Measurements from ENCODE around the gene LMAN1L. TPM values are rescaled to one million over a fixed set of nuclear protein-coding genes. Genes with fewer than 3 reads are reported as not detected.
"Not testable (repeated sequence)": the region's sequence is repeated elsewhere in the genome, so short reads cannot be mapped to it uniquely, and the experiment has no call there.

LMAN1L gene
- total RNA-seq, 1 donor from 2014 or later, result 0.75 TPM

DNA sequence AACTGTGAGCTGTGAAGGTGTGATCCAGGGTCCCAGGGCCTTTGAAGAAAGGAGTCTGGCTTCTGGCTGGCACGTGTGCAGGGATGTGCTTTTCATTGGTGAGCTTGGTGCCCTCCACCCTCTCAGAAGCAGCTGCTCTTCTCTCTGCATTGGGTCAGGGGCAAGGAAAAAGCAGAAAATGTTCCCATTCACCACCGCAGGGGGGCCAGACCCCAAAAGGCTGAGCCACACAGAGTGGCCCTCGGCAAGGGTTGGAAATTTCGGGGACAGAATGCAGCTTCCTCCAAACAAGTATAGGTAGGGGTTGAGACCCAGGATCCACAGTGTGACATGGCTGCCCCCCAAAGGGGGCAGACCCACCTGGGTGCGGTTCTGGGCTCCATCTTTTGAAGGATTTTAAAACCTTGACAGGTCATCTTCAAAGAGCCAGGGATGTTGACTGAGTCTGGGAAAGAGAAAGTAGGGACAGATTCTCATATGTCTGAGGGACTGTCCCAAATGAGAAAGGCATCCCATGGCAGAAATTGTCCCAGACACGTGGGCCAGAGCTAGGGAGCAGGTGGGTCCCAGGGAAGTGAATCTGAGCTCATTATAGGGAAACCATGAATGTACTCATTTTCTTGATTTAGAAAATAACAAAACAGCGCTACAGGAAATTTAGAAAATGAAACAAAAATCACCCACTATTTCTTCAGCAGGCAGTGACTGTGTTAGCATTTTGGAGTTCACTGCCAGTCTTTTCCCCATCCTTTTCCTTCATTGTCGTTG is 28.0 kb upstream of the LMAN1L start:
- Mint-ChIP-seq H3K27me3 (ENCODE audit: insufficient read depth) (no peaks in the 10 kb centered on the region), H3K9me3 (no peaks in the 10 kb centered on the region), H3K27ac (peak overlapping the region; percentile 98), H3K4me3 (peak overlapping the region; percentile 86), H3K4me1 (ENCODE audit: low read depth) (peaks cover 60% of the 10 kb centered on the region), H3K36me3 (ENCODE audit: low read depth) (peaks cover 36% of the 10 kb centered on the region)
- intact Hi-C loops (cut with micrococcal nuclease), result loop anchor here (1.0 to 10.0 kb wide), 5 partner anchors 86 to 840 kb away; partner anchors contain the start of genes CLK3, MPI, PPCDC and SNUPN
- DNase-seq (ENCODE audit: low spot score), result no peak

GRCh38 chr15:74785194-74786032 is 27.2 kb upstream of the LMAN1L start:
- no peak for DNase-seq (ENCODE audit: low spot score)
- Mint-ChIP-seq H3K4me3 (peak overlapping the region; percentile 86), H3K9me3 (no peaks in the 10 kb centered on the region), H3K27me3 (ENCODE audit: insufficient read depth) (no peaks in the 10 kb centered on the region), H3K4me1 (ENCODE audit: low read depth) (peaks cover 57% of the 10 kb centered on the region), H3K27ac (peak overlapping the region; percentile 98), H3K36me3 (ENCODE audit: low read depth) (peaks cover 40% of the 10 kb centered on the region)
- intact Hi-C loops (cut with micrococcal nuclease), result loop anchor here (1.0 to 10.0 kb wide), 4 partner anchors 85 to 839 kb away; partner anchors contain the start of genes ARID3B, PPCDC and SNUPN

DNA sequence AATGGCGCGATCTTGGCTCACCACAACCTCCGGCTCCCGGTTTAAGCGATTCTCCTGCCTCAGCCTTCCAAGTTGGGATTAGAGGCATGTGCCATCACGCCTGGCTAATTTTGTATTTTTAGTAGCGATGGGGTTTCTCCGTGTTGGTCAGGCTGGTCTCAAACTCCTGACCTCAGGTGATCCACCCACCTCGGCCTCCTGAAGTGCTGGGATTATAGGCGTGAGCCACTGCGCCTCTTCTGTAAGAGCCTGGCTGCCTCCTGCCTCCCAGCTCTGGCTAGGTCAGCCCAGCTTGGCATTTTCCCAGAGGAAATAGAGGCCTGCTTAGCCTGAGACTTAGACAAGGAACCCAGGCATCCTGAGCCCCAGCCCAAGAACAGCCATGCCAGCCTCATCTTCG is 26.6 kb upstream of the LMAN1L start:
- not testable (repeated sequence) for DNase-seq (ENCODE audit: low spot score); H3K9me3 Mint-ChIP-seq; H3K27me3 Mint-ChIP-seq (ENCODE audit: insufficient read depth)
- Mint-ChIP-seq H3K4me1 (ENCODE audit: low read depth) (peaks cover 57% of the 10 kb centered on the region), H3K4me3 (peak overlapping the region; percentile 86), H3K36me3 (ENCODE audit: low read depth) (peaks cover 44% of the 10 kb centered on the region), H3K27ac (peak overlapping the region; percentile 98)
- intact Hi-C loops (cut with micrococcal nuclease), result loop anchor here (2.0 to 10.0 kb wide), 3 partner anchors 236 to 839 kb away; partner anchors contain the start of genes ARID3B, PPCDC and SNUPN

DNA sequence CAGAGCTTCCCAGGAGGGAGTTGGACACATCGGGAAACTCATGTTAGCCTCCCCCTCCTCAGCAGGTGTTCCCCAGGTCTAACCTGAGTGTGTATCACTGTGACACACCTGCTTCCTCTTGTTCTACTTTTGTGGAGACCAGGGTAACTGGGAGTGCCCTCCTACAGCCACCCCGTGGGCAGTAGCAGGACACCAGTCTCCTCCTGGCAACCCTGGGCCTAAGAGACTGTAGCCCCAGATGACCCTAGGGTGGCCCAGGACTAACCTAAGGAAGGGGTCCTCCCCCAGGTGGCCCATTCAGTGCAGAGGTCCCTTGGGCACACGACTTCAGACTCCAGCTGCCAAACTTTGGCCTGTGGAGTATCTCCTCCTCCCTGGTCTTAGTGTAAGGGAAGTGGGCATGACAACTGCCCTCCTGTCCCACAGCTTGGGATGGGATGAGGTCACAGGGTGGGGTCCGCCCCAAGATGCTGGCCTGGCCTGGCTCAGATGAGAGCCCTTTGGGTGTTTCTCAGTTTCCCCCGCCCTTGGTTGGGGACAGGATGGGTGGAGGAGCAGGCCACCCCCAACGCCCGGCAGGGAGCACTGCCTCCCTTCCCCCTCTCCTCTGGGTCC is 26.0 kb upstream of the LMAN1L start:
- Mint-ChIP-seq H3K9me3 (no peaks in the 10 kb centered on the region), H3K4me1 (ENCODE audit: low read depth) (peaks cover 57% of the 10 kb centered on the region), H3K4me3 (peak overlapping the region; percentile 86), H3K27ac (peak overlapping the region; percentile 98), H3K27me3 (ENCODE audit: insufficient read depth) (no peaks in the 10 kb centered on the region), H3K36me3 (ENCODE audit: low read depth) (peaks cover 49% of the 10 kb centered on the region)
- intact Hi-C loops (cut with micrococcal nuclease), result loop anchor here (1.0 to 10.0 kb wide), 4 partner anchors 9 to 838 kb away; partner anchors contain the start of genes ARID3B, PPCDC and SNUPN
- no peak for DNase-seq (ENCODE audit: low spot score)

- intact Hi-C loops (cut with micrococcal nuclease), result loop anchor here (1.0 to 10.0 kb wide), 7 partner anchors 7 to 837 kb away; partner anchors contain the start of genes ARID3B, PPCDC, RPP25 and SNUPN
- H3K36me3 Mint-ChIP-seq (ENCODE audit: low read depth), result peaks cover 56% of the 10 kb centered on the region
- peaks cover 65% of the 10 kb centered on the region for H3K4me1 Mint-ChIP-seq (ENCODE audit: low read depth)
Observed at GRCh38 chr15:74787251-74788041, 25.2 kb upstream of the LMAN1L start.

DNA sequence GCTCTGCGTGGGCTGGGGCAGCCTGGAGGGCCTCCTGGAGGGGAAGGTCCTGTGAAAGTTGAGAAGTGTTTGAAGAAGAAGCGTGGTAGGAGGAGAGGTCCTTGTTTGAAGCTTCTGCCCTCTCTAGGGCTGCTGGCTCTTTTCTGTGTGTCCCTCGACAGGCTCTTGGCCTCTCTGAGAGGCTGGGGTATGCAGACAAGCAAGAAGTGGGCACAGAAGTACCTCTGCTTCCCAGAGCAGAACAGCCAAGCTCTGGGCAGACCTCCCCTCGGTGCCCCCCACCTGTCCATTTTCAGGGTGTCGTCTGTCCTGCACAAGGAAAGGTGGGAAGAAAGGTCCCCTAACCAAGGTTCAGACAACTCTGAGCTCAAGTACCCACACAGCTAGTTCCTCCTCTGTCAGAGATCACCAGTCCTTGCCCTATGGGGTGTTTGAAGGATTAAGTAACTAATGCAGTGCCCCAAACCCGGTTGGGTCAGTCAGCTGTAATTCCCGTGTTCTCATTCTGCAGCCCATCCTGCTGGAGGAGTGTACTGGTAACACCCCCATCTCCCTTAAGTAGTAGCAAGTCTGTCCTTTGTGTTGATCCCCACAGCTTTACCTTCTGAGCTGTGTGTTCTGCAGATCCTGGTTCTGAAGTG is 24.5 kb upstream of the LMAN1L start:
- intact Hi-C loops (cut with micrococcal nuclease), result loop anchor here (1.0 to 10.0 kb wide), 5 partner anchors 8 to 837 kb away; partner anchors contain the start of genes PPCDC, RPP25 and SNUPN
- H3K4me1 Mint-ChIP-seq (ENCODE audit: low read depth), result peaks cover 72% of the 10 kb centered on the region
- H3K27me3 Mint-ChIP-seq (ENCODE audit: insufficient read depth), result no peaks in the 10 kb centered on the region
- peak overlapping the region; percentile 98 for H3K27ac Mint-ChIP-seq
- H3K4me3 Mint-ChIP-seq, result peak overlapping the region; percentile 86
- H3K36me3 Mint-ChIP-seq (ENCODE audit: low read depth), result peaks cover 53% of the 10 kb centered on the region
- H3K9me3 Mint-ChIP-seq, result no peaks in the 10 kb centered on the region
- no peak for DNase-seq (ENCODE audit: low spot score)

More at GRCh38 chr15:74787251-74788041, 25.2 kb upstream of the LMAN1L start:
- Mint-ChIP-seq H3K9me3 (no peaks in the 10 kb centered on the region), H3K27me3 (ENCODE audit: insufficient read depth) (no peaks in the 10 kb centered on the region), H3K4me3 (peak overlapping the region; percentile 86), H3K27ac (peak overlapping the region; percentile 98)
- DNase-seq (ENCODE audit: low spot score), result peak; percentile 89

GRCh38 chr15:74788683-74789151 is 23.9 kb upstream of the LMAN1L start:
- Mint-ChIP-seq H3K4me3 (peak overlapping the region; percentile 86), H3K9me3 (no peaks in the 10 kb centered on the region), H3K36me3 (ENCODE audit: low read depth) (peaks cover 48% of the 10 kb centered on the region), H3K27ac (peak overlapping the region; percentile 98), H3K27me3 (ENCODE audit: insufficient read depth) (no peaks in the 10 kb centered on the region), H3K4me1 (ENCODE audit: low read depth) (peaks cover 78% of the 10 kb centered on the region)
- DNase-seq (ENCODE audit: low spot score), result no peak
- intact Hi-C loops (cut with micrococcal nuclease), result loop anchor here (1.0 to 10.0 kb wide), 5 partner anchors 8 to 836 kb away; partner anchors contain the start of genes PPCDC, RPP25 and SNUPN

DNA sequence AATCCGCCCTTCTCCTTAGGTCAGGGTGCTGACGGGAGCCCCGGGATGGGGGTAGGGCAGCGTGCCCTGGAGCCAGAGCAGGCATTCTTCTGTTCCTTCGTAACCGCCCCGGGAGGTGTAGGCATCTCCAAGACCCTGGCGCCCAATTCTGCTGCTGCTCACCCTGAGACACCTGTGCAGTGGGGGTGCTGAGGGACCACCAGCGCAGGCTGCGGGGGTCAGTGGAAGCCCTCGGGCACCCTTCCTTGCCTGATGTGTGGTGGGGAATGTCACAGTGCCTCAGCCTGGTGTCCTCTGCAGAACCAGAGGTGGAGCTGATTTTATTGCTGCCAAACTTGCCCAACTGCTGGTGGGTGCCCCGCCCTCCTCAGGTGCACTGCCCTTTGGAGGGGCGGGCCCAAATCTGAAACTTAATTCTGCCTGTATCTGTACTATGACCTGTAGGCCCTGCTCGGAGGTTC is 23.4 kb upstream of the LMAN1L start:
- intact Hi-C loops (cut with micrococcal nuclease), result loop anchor here (5.0 to 10.0 kb wide), 2 partner anchors 233 to 836 kb away; partner anchors contain the start of genes PPCDC and SNUPN
- H3K36me3 Mint-ChIP-seq (ENCODE audit: low read depth), result peaks cover 47% of the 10 kb centered on the region
- H3K27ac Mint-ChIP-seq, result peak overlapping the region; percentile 98
- H3K4me1 Mint-ChIP-seq (ENCODE audit: low read depth), result peaks cover 78% of the 10 kb centered on the region
- H3K4me3 Mint-ChIP-seq, result peak overlapping the region; percentile 86
- no peaks in the 10 kb centered on the region for H3K27me3 Mint-ChIP-seq (ENCODE audit: insufficient read depth)
- no peaks in the 10 kb centered on the region for H3K9me3 Mint-ChIP-seq
- no peak for DNase-seq (ENCODE audit: low spot score)

DNA sequence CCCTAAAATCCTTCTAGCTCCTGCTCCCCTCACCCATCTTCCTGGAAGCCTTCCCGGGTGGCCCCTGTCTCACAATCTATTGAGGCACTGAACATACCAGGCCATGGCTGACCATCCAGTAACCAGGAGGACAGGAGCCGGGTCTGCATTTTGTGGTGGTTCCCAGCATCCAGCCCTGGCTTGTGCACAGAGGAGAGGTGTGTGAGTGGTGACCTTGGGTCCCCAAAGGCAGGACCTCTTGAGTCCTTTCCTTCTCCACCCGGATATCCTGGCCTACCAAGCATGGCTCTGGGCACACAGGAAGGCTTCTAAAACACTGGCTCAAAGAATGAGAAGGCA is 22.9 kb upstream of the LMAN1L start:
- no peaks in the 10 kb centered on the region for H3K9me3 Mint-ChIP-seq
- DNase-seq (ENCODE audit: low spot score), result no peak
- H3K4me1 Mint-ChIP-seq (ENCODE audit: low read depth), result peaks cover 82% of the 10 kb centered on the region
- H3K27me3 Mint-ChIP-seq (ENCODE audit: insufficient read depth), result no peaks in the 10 kb centered on the region
- intact Hi-C loops (cut with micrococcal nuclease), result loop anchor here (5.0 to 10.0 kb wide), 2 partner anchors 233 to 835 kb away; partner anchors contain the start of genes PPCDC and SNUPN
- H3K4me3 Mint-ChIP-seq, result peak overlapping the region; percentile 86
- peaks cover 44% of the 10 kb centered on the region for H3K36me3 Mint-ChIP-seq (ENCODE audit: low read depth)
- H3K27ac Mint-ChIP-seq, result peak overlapping the region; percentile 98

DNA sequence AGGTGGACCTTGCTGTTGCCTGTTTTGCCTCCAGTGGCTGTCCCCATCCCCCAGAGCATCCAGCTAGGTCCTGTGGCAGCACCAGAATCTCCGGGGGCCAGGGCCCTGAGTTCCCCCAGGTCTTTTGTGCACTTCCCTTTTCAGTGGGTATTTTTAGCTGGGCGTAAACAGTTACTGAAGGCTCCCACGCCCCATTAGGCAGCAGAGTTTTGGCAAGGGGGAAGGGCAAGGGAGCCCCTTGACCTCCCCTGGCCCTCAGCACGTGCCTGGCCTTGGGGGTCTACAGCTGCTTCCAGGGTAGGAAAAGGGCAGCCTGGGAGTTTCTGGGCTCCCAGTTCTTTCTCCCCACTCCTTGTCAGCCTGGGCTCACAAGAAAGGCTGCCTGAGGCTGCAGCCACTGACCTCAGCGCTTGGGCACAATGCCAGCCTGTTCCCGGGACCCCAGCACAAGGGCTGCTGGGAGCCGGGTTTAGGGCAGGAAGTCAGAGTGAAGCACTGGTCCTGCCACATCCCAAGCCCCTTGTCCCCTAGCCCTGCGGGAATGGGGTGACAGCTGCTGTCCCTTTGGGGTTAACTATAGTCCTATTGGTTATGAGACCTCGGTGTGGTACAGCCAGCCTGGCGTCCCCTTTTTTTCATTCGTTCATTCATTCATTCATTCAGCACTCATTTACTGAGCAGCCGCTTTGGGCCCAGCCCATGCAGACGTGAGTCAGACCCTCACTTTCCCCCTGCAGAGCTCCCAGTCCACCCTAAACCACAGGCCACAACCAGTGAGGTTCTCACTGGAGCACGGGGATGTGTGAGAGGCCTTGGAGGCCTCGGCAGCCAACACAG is 22.3 kb upstream of the LMAN1L start:
- DNase-seq (ENCODE audit: low spot score), result no peak
- Mint-ChIP-seq H3K4me3 (peak overlapping the region; percentile 86), H3K27ac (peak overlapping the region; percentile 98), H3K9me3 (no peaks in the 10 kb centered on the region), H3K36me3 (ENCODE audit: low read depth) (peaks cover 44% of the 10 kb centered on the region), H3K27me3 (ENCODE audit: insufficient read depth) (no peaks in the 10 kb centered on the region), H3K4me1 (ENCODE audit: low read depth) (peaks cover 82% of the 10 kb centered on the region)
- intact Hi-C loops (cut with micrococcal nuclease), result no loop called here

Data from activated T-helper 1 cell treated with anti-CD3 and anti-CD28 coated beads, Interleukin-12 subunit alpha, Interleukin-12 subunit beta, Interleukin-2, Interleukin-4 antibody, amounts not matched to agents 30 ng/mL and 10 ng/mL and 1 ng/mL, durations not matched to agents 14 hours and 24 hours and 36 hours (primary cell).